Testis (tissue), 3 donors: Measurements from ENCODE around the gene RGS10. TPM values are rescaled to one million over a fixed set of nuclear protein-coding genes. Genes with fewer than 3 reads are reported as not detected.
A peak's percentile ranks its signal among the peaks of the same experiment; 100 is the strongest.

ENCODE experiments used
- DNase-seq: peaks from one replicate; pipeline ENCODE4 v3.0.0-alpha.2; 2019
- H3K27ac ChIP-seq, 2 donors: fragments of 200-600 bp; sonication (generic); one replicate each; pipeline ENCODE4 v1.5.1; 2019
- H3K27me3 ChIP-seq: fragments of 200-600 bp; sonication (generic); one replicate; pipeline ENCODE4 v1.5.1; 2019
- H3K36me3 ChIP-seq: fragments of 200-600 bp; sonication (generic); one replicate; pipeline ENCODE4 v1.5.1; 2017; ENCODE audit warnings: low read depth; ENCODE audit errors: missing control alignments
- H3K4me1 ChIP-seq: fragments of 200-600 bp; sonication (generic); one replicate; pipeline ENCODE4 v1.5.1; 2019
- H3K4me3 ChIP-seq, 2 donors: fragments of 200-600 bp; sonication (generic); one replicate each; pipeline ENCODE4 v1.5.1; 2017 to 2019
- H3K9me3 ChIP-seq: fragments of 200-600 bp; sonication (generic); one replicate; pipeline ENCODE4 v1.5.1; 2017
- CTCF ChIP-seq, 3 experiments: fragments of 450-650 bp in 2 of 3; fragments of 200-600 bp in 1 of 3; sonication (generic) in 1 of 3; IDR thresholded peaks; one replicate each; pipeline ENCODE4 v1.5.1; 2016 to 2019; ENCODE audit warnings: antibody characterized with exemption in 3 of 3, mild to moderate bottlenecking in 2 of 3, moderate library complexity in 1 of 3
- POLR2A ChIP-seq: fragments of 450-650 bp; IDR thresholded peaks from one replicate; pipeline ENCODE4 v1.6.1; 2017; ENCODE audit warnings: antibody characterized with exemption, mild to moderate bottlenecking, moderate library complexity
- WGBS, 2 donors: methylation state at CpG; one replicate each; pipeline ENCODE4 v1.1.5; 2018; 5-methylcytosine and 5-hydroxymethylcytosine counted together
- intact Hi-C: fragments of 100-400 bp; cut with DNase I; formaldehyde crosslinking; loops from one replicate; pipeline ENCODE4 v1.15.1; 2023; ENCODE audit warnings: low total_unique reads
- polyA plus RNA-seq: library from polyadenylated mRNA; stranded (reverse); fragments of 350-450 nt; fragmentation: Illumina TruSeq; extraction: RNeasy Lipid Tissue Mini Kit (QIAGEN cat#74804); gene quantifications from one replicate; pipeline ENCODE4 v1.2.3, GENCODE V29; 2014; ENCODE audit warnings: low read depth, low replicate concordance; ENCODE audit not compliant: insufficient read depth
- total RNA-seq, 2 donors: library from RNA; depleted of rRNA; stranded (reverse); fragments of >200 nt; gene quantifications; one replicate each; pipeline ENCODE4 v1.2.3, GENCODE V29; 2016

RGS10 gene
- total and polyA plus RNA-seq, 3 donors from 2014 or later = 3.6 to 13.7 (median 7.1) TPM

- H3K4me1 ChIP-seq = peaks cover 5% of the 10 kb centered on the region
- 67 to 73% methylated on average over 6 of the region's 6 CpGs for WGBS, 2 donors
- H3K27ac ChIP-seq = no peak overlapping the region
- no peak for TF ChIP-seq POLR2A
- no peak for TF ChIP-seq CTCF (IDR thresholded peaks at IDR 0.05)
- no peak overlapping the region for H3K4me3 ChIP-seq
- no peaks in the 10 kb centered on the region for H3K27me3 ChIP-seq
- intact Hi-C loops = no loop called here
- no peak for DNase-seq
- H3K36me3 ChIP-seq = no peaks in the 10 kb centered on the region
- no peaks in the 10 kb centered on the region for H3K9me3 ChIP-seq
Observed at GRCh38 chr10:119494236-119495020, 48.1 kb downstream of the RGS10 start.

- H3K9me3 ChIP-seq = no peaks in the 10 kb centered on the region
- intact Hi-C loops = no loop called here
- no peaks in the 10 kb centered on the region for H3K36me3 ChIP-seq
- H3K4me3 ChIP-seq = no peak overlapping the region
- H3K27me3 ChIP-seq = no peaks in the 10 kb centered on the region
- peaks cover 5% of the 10 kb centered on the region for H3K4me1 ChIP-seq
- no peak overlapping the region for H3K27ac ChIP-seq
- TF ChIP-seq POLR2A (no peak), CTCF (IDR thresholded peaks at IDR 0.05) (no peak)
- 83 to 86% methylated on average over 11 of the region's 11 CpGs for WGBS, 2 donors
- no peak for DNase-seq
Observed at GRCh38 chr10:119493155-119493554, 49.4 kb downstream of the RGS10 start.

DNA sequence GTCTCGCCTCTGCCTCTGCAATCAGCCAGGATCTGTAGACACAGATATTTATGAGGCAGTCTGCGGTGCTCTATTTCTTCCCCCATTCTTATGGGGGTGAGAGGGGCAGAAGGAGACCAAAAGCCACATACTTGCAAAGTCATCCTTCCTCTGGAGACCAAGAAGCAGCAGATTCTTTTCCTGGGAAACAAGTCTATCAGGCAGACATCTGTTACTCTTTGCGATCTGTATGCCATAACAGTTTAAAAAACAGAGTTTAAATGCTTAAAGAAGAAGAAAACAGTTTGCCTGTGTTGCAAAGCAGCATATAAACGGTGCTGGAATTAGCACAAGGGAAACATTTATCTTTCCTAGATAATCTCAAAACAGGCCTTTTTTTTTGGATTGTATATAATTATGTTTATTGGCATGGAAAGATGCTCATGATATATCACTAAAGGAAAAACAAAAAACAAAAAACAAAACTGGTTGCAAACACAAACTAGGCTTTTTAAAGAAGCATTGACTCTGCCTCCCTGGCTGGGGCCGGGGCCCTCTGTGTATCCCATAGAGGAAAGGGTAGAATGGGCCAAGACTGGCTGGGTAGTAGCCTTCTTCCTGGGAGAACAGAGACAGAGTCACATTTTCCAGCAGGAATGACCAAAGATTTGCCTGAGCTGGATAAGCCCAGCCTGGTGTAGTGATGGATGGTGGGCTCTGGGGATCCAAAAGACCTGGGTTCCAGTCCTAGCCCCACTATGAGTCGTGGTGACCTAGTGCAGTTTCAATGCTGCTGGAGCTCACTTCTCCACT, 50.4 kb downstream of the RGS10 start:
- no peaks in the 10 kb centered on the region for H3K9me3 ChIP-seq
- intact Hi-C loops = no loop called here
- H3K27me3 ChIP-seq = no peaks in the 10 kb centered on the region
- 85 to 86% methylated on average over 6 of the region's 6 CpGs for WGBS, 2 donors
- H3K27ac ChIP-seq = no peak overlapping the region
- no peak for DNase-seq
- no peaks in the 10 kb centered on the region for H3K36me3 ChIP-seq
- no peak overlapping the region for H3K4me3 ChIP-seq
- TF ChIP-seq POLR2A (no peak), CTCF (IDR thresholded peaks at IDR 0.05) (no peak)
- peaks cover 5% of the 10 kb centered on the region for H3K4me1 ChIP-seq

- peak overlapping the region; percentile 18 to 36 for H3K4me3 ChIP-seq
- H3K27me3 ChIP-seq = no peaks in the 10 kb centered on the region
- TF ChIP-seq POLR2A (no peak), CTCF (IDR thresholded peaks at IDR 0.05) (no peak)
- no peak overlapping the region for H3K27ac ChIP-seq
- H3K9me3 ChIP-seq = no peaks in the 10 kb centered on the region
- intact Hi-C loops = no loop called here
- WGBS, 2 donors = 49 to 64% methylated on average over 5 of the region's 5 CpGs
- no peak for DNase-seq
- no peaks in the 10 kb centered on the region for H3K36me3 ChIP-seq
- peaks cover 5% of the 10 kb centered on the region for H3K4me1 ChIP-seq
Observed at GRCh38 chr10:119489991-119490326, 52.6 kb downstream of the RGS10 start.
